HL-60 (cell line): ENCODE data around the gene MMP21.

Source experiments
- DNase-seq, 2 experiments: peaks; one replicate each; pipeline ENCODE4 v3.0.0-alpha.2; 2010 to 2020; ENCODE audit warnings: low read depth in 1 of 2, low spot score in 1 of 2
- H3K27ac ChIP-seq: fragments of 250-450 bp; sonication (Bioruptor Pico); replicated peaks from 2 replicates; pipeline ENCODE4 v1.5.1; 2020; ENCODE audit warnings: mild to moderate bottlenecking, moderate library complexity
- H3K27me3 ChIP-seq: fragments of 250-450 bp; sonication (Bioruptor Pico); 2 replicates; pipeline ENCODE4 v1.5.1; 2021; ENCODE audit warnings: mild to moderate bottlenecking, moderate library complexity; ENCODE audit not compliant: insufficient read depth, poor library complexity, severe bottlenecking
- H3K4me3 ChIP-seq: replicated peaks from 2 replicates; pipeline ENCODE4 v1.5.1; 2011; ENCODE audit warnings: mild to moderate bottlenecking, control low read depth, low read length; ENCODE audit not compliant: insufficient read depth
- GABPA ChIP-seq: IDR thresholded peaks from 2 replicates; pipeline ENCODE4 v1.6.1; 2012; ENCODE audit warnings: low read depth
- POLR2AphosphoS5 ChIP-seq: IDR thresholded peaks from 2 replicates; pipeline ENCODE4 v1.6.1; 2012; ENCODE audit warnings: low read depth
- SPI1 ChIP-seq: IDR thresholded peaks from 2 replicates; pipeline ENCODE4 v1.6.1; 2012; ENCODE audit warnings: low read depth, mild to moderate bottlenecking, borderline replicate concordance
- TF ChIP-seq, protein P1 (sequence below): IDR thresholded peaks from one replicate; pipeline ENCODE4 v1.5.1; 2011; ENCODE audit warnings: low read length, control low read depth, inconsistent platforms; ENCODE audit not compliant: insufficient read depth
- TF ChIP-seq, protein P2 (sequence below): IDR thresholded peaks from 2 replicates; pipeline ENCODE4 v1.6.1; 2012; ENCODE audit warnings: low read depth; ENCODE audit not compliant: insufficient replicate concordance

The MMP21 gene

DNA sequence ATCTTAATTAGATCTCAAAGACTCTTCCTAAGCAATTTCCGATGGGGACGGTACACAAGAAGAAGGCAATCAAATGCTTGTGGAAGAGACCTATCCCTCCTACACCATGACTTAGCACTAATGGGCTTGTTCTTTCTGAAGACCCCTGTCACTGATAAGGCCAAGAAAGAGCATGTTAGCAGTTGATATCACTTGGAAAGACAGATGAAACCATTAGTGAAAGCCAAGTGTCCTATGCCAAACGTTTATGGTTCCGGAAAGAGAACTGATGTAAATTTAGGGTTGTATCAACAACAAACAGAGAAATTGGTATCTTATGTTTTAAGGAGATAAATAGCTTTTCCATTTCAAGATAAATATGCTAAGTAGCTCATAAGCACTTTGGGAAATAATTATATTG, 40.9 kb upstream of the MMP21 start:
- TF ChIP-seq POLR2AphosphoS5 (no peak), SPI1 (no peak), GABPA (no peak)
- TF ChIP-seq, protein P1, sequence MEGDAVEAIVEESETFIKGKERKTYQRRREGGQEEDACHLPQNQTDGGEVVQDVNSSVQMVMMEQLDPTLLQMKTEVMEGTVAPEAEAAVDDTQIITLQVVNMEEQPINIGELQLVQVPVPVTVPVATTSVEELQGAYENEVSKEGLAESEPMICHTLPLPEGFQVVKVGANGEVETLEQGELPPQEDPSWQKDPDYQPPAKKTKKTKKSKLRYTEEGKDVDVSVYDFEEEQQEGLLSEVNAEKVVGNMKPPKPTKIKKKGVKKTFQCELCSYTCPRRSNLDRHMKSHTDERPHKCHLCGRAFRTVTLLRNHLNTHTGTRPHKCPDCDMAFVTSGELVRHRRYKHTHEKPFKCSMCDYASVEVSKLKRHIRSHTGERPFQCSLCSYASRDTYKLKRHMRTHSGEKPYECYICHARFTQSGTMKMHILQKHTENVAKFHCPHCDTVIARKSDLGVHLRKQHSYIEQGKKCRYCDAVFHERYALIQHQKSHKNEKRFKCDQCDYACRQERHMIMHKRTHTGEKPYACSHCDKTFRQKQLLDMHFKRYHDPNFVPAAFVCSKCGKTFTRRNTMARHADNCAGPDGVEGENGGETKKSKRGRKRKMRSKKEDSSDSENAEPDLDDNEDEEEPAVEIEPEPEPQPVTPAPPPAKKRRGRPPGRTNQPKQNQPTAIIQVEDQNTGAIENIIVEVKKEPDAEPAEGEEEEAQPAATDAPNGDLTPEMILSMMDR, result no peak
- TF ChIP-seq, protein P2, sequence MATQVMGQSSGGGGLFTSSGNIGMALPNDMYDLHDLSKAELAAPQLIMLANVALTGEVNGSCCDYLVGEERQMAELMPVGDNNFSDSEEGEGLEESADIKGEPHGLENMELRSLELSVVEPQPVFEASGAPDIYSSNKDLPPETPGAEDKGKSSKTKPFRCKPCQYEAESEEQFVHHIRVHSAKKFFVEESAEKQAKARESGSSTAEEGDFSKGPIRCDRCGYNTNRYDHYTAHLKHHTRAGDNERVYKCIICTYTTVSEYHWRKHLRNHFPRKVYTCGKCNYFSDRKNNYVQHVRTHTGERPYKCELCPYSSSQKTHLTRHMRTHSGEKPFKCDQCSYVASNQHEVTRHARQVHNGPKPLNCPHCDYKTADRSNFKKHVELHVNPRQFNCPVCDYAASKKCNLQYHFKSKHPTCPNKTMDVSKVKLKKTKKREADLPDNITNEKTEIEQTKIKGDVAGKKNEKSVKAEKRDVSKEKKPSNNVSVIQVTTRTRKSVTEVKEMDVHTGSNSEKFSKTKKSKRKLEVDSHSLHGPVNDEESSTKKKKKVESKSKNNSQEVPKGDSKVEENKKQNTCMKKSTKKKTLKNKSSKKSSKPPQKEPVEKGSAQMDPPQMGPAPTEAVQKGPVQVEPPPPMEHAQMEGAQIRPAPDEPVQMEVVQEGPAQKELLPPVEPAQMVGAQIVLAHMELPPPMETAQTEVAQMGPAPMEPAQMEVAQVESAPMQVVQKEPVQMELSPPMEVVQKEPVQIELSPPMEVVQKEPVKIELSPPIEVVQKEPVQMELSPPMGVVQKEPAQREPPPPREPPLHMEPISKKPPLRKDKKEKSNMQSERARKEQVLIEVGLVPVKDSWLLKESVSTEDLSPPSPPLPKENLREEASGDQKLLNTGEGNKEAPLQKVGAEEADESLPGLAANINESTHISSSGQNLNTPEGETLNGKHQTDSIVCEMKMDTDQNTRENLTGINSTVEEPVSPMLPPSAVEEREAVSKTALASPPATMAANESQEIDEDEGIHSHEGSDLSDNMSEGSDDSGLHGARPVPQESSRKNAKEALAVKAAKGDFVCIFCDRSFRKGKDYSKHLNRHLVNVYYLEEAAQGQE, result no peak
- Histone ChIP-seq H3K27me3 (no peaks in the 10 kb centered on the region), H3K27ac (no peak overlapping the region), H3K4me3 (no peak overlapping the region)
- DNase-seq, result no peak

DNA sequence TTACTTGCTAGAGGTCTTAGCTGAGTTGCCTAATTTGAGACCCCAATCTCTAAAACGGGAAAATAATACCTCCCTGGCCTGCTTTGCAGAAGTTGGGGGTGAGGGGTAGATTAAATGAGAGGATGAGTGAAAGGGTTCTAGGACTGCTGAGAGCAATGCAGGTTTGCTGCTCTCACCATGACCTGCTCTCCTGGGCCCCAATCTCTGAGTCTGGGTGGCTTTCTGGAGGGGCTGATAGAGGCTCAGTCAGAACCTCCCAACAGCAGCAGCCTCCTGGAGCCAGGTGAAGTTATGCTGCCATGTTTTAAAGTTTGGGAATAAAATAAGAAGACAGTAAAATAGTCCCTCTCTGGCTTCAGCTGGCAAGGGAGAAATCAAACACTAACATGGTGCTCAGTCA, 40.1 kb upstream of the MMP21 start:
- H3K27me3 ChIP-seq, result no peaks in the 10 kb centered on the region
- no peak overlapping the region for H3K27ac ChIP-seq
- DNase-seq, result no peak
- no peak for TF ChIP-seq SPI1
- no peak for TF ChIP-seq GABPA
- TF ChIP-seq, protein P1, result no peak
- no peak for TF ChIP-seq POLR2AphosphoS5
- TF ChIP-seq, protein P2, result no peak
- H3K4me3 ChIP-seq, result no peak overlapping the region

DNA sequence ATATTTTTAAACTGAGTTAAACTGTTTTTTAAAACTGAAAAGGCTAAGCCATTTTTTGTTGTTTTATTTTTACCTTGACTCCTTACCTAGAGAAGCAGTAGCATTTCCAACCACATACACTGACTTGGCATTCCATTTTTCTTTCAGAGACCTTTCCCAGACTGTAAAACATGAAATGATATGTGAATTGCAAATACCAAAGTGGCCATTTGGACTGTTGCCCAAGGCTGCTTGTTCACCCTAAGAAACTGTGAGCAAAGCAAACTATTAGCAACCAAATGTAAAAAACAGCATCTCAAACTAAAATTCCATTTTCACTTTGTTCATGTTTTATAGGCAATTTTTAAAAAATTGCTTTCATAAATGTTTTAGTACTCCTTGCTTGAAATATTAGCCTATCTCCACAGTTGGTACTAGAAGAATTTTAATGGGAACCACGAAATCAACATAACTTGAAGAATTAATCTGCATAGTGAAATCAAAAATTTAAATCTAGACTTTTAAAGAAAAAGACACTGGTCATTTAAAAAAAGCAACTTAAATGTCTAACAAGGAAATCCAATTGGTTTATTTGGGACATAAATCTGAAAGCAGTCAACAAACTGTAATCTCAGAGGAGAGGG, 36.6 kb upstream of the MMP21 start:
- H3K27me3 ChIP-seq, result no peaks in the 10 kb centered on the region
- TF ChIP-seq, protein P2, result no peak
- TF ChIP-seq POLR2AphosphoS5 (no peak), SPI1 (no peak), GABPA (no peak)
- TF ChIP-seq, protein P1, result no peak
- no peak for DNase-seq
- H3K4me3 ChIP-seq, result no peak overlapping the region
- H3K27ac ChIP-seq, result no peak overlapping the region
